ENCODE measurements around the gene LTBP1.
"Not testable (repeated sequence)": the region's sequence is repeated elsewhere in the genome, so short reads cannot be mapped to it uniquely, and the experiment has no call there.

LTBP1 gene

GRCh38 chr2:33141476-33141875 lies 194.7 kb downstream of the LTBP1 start:
- no peak for DNase-seq (ENCODE audit: low read depth, low spot score)

GRCh38 chr2:33142810-33143209 lies 196.1 kb downstream of the LTBP1 start:
- DNase-seq (ENCODE audit: low read depth, low spot score) = no peak

- DNase-seq (ENCODE audit: low read depth, low spot score) = no peak
These were observed 197.5 kb downstream of the LTBP1 start for GRCh38 chr2:33144243-33144642.

DNA sequence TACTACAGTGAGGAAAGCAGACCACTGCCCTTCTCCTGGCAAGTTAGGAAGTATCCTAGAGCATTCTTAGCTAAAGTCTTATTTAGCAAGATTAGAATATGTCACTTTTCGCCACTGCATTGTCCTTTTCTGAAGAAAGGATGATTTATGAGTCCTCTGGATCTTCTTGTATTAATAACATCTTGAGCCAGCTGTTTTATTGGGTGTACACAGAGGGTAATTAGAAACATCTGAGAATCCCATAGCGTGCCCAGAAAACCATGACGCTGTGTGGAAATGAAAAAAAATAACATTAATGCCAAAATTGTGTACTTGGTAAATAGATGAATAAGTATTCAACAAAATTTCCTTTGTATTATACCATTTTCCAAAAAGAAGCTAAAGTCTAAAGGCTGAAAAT lies 198.7 kb downstream of the LTBP1 start:
- no peak for DNase-seq (ENCODE audit: low read depth, low spot score)

GRCh38 chr2:33146102-33146501 lies 199.3 kb downstream of the LTBP1 start:
- DNase-seq (ENCODE audit: low read depth, low spot score) = no peak

GRCh38 chr2:33153008-33153407 lies 206.3 kb downstream of the LTBP1 start:
- no peak for DNase-seq (ENCODE audit: low read depth, low spot score)

- DNase-seq (ENCODE audit: low read depth, low spot score) = no peak
These were observed 211.8 kb downstream of the LTBP1 start for GRCh38 chr2:33158482-33159003.

DNA sequence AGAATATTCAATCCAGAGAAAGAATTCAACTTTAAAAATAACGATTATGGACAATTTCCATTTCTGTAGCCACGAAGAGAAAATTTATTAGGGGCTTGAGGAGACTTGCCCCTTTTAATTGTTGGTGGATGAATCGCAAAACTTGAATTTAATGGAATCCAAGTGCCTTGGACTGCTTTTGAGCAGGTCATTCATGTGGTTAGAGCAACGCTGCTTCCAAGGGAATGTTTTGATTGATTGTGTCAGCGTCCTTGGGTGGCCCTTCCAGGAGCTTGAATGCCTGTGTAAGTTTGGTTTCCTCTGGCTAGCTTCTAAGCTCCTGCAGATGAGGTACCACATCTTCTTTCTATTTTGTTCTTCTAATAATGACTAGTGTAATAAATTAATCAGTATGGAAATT lies 213.4 kb downstream of the LTBP1 start:
- no peak for DNase-seq (ENCODE audit: low read depth, low spot score)

DNA sequence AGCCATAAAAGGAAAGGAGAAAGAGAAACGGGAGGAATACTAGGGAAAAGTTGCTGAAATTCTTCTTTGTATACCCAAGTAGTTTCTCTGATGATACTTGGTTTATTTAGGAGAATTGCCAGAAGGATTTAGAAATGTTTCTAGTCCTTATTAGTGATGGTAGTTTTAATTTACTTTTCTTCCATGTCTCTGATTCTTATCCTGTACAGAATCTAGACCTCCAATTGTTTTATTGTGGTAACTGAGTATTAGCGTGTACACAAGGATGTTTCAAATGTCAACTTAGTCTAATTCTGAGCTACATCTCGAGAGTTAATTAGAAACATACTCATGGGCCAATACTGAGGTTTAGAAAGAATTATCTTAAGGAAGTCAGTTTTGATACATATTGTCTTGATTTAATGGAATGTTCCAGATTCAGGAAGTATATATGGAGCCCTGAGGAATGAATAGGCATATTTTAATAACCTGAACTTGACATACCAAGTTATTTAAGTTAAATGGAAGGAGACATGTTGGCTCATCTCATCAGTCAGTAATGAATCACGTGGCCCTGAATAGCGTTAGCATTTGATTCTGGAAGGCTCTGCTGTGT lies 219.6 kb downstream of the LTBP1 start:
- DNase-seq (ENCODE audit: low read depth, low spot score) = no peak

DNA sequence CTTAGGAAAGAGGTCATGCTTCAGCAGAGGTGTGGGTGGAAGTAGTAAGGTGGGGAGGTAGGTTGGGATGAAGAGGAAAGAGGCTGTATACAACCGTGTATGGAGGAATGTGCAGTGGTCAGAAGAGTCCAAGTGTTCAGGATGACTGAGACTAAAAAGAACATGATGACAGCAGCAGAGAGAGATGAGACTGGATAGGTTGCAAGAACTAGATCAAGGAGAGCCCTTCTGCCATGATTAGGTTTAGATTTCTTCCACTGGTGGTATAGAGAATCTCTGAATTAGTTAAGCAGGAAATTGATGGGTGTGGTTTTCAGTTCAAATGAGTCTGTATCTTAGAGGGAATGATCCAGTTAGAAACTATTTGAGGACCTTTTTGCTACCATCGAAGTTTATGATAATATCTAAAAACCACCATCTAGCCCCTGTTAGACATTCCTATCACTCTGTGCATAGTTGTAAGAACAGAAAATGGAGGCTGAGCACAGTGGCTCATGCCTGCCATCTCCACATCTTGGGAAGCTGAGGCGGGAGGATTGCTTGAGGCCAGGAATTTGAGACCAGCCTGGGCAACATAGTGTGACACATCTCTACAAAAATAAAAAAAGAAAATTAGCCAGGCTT lies 221.0 kb downstream of the LTBP1 start:
- DNase-seq (ENCODE audit: low read depth, low spot score) = no peak

DNA sequence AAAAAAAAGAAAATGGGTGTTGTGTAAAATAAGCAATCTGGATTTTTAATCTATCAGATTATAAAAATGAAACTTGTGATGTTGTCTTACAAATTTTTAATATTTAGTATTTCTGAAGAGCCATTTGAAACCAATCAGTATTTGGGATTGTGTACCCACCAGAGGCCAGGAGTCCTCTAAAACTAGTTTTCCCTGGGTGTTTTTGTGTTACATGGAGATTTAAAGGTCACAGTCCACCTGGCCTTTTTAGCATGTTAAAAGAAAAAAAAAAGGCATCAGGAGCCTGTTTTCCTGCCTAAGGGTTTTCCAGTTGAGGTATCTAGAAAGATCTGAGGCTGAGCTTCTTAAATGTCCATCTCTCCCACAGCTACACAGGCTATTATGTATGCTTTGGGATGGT lies 221.7 kb downstream of the LTBP1 start:
- DNase-seq (ENCODE audit: low read depth, low spot score) = no peak

DNA sequence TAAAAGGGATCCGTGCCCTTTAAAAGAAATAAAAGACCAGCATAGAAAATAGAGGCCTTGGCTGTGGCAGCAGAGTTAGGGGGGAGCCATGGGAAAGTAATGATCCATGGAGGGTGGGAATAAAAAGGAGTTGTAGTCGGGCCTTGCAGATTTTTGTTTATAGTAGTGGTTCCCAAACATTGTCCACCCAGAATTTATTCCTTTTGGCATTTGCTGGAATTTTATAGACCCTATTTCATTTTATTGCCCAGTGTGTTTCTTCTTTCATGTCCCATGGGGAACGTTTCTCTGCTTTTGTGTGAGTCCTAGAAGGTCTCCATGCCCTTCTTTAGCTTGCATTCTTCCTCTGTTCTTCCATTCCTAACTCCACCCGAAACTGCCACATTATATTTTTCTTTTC lies 222.2 kb downstream of the LTBP1 start:
- no peak for DNase-seq (ENCODE audit: low read depth, low spot score)

- not testable (repeated sequence) for DNase-seq (ENCODE audit: low read depth, low spot score)
These were observed 223.5 kb downstream of the LTBP1 start for GRCh38 chr2:33170251-33170650.

- DNase-seq (ENCODE audit: low read depth, low spot score) = no peak
These were observed 230.9 kb downstream of the LTBP1 start for GRCh38 chr2:33177627-33178026.

GRCh38 chr2:33178209-33178608 lies 231.5 kb downstream of the LTBP1 start:
- DNase-seq (ENCODE audit: low read depth, low spot score) = no peak

- DNase-seq (ENCODE audit: low read depth, low spot score) = no peak
These were observed 234.2 kb downstream of the LTBP1 start for GRCh38 chr2:33180915-33181314.

GRCh38 chr2:33181466-33181865 lies 234.7 kb downstream of the LTBP1 start:
- DNase-seq (ENCODE audit: low read depth, low spot score) = no peak

- no peak for DNase-seq (ENCODE audit: low read depth, low spot score)
These were observed 237.3 kb downstream of the LTBP1 start for GRCh38 chr2:33184041-33184440.

GRCh38 chr2:33186937-33187336 lies 240.2 kb downstream of the LTBP1 start:
- DNase-seq (ENCODE audit: low read depth, low spot score) = no peak

- no peak for DNase-seq (ENCODE audit: low read depth, low spot score)
These were observed 242.0 kb downstream of the LTBP1 start for GRCh38 chr2:33188799-33189198.

DNA sequence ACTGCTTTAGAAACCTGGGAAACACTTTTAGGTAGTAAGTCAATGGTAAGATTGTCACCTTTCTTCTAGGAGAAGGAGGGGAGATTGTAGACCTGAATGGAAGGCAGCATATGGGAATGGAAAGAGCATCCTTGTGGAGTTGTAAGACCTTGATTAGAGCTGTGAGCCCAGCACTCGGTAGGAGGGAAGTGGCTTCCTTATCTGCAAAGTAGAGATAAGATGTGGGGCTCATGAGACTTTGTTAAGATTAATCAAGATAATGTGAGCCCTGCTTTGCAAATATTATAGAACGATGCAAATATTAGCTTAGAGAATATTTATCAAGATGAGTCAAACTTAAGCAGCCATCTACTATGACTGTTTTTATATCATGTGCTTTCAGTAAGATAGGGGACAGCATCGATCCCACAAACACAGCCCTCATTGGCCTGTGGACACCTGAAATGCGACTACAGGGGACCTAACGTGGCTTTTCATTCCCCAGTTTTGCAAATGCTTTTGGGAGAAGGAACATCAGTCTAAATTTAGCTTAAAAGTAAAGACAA lies 243.7 kb downstream of the LTBP1 start:
- DNase-seq (ENCODE audit: low read depth, low spot score) = no peak

DNA sequence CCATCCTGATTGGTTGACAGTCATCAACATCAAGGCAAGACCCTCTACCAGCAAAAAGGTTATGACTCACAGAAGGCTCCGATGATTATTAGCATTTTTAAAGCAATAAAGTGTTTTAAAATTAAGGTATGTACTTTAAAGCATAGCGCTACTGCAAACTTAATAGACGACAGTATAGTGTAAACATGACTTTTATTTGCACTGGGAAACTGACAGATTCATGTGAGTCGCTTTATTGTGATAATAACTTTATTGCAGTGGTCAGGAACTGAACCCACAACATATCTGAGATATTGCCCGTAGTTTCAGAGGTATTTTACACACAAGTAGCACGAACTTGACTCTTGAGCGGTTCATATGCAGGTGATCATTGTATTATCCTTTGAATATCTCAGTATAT lies 249.1 kb downstream of the LTBP1 start:
- DNase-seq (ENCODE audit: low read depth, low spot score) = no peak

DNA sequence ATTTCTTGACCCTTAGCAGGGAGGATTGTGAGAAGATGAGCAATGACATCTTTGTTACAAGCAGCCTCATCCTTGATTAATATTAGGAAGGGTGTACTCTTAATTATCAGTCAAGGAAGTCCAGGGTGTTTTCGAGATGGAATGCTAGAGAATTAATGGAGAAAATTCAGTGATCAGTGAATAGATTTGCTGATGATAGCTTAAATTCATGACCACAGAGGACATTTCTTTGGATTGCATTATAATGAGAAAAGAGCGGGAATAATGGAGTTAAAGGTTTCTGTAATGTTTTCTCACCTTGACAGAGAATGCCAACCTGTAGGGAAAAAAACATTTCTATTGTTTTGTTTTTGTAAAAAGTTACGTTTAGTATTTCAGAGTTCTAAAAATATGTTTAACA lies 249.9 kb downstream of the LTBP1 start:
- DNase-seq (ENCODE audit: low read depth, low spot score) = no peak
